ENCODE data around the gene EDEM2. TPM values are rescaled to one million over a fixed set of nuclear protein-coding genes. Genes with fewer than 3 reads are reported as not detected.
"Not testable (repeated sequence)": the region's sequence is repeated elsewhere in the genome, so short reads cannot be mapped to it uniquely, and the experiment has no call there.

The EDEM2 gene
- total RNA-seq, 1 donor from 2014 or later = 14.2 TPM

DNA sequence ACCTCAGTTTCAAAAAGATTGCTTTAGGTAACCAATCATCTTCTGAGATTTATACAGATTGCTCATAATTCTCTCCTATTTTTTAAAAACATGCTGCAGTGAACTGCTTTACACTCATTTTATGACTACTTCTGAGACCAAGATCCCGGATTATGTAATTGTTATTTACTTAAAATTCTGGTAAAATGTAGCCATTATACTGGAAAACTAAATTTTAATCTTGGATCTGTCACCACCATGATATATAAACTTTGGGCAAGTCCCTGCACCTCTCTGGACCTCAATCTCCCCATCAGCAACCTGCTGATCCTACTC, 24.3 kb upstream of the EDEM2 start:
- DNase-seq (ENCODE audit: low spot score) = no peak

DNA sequence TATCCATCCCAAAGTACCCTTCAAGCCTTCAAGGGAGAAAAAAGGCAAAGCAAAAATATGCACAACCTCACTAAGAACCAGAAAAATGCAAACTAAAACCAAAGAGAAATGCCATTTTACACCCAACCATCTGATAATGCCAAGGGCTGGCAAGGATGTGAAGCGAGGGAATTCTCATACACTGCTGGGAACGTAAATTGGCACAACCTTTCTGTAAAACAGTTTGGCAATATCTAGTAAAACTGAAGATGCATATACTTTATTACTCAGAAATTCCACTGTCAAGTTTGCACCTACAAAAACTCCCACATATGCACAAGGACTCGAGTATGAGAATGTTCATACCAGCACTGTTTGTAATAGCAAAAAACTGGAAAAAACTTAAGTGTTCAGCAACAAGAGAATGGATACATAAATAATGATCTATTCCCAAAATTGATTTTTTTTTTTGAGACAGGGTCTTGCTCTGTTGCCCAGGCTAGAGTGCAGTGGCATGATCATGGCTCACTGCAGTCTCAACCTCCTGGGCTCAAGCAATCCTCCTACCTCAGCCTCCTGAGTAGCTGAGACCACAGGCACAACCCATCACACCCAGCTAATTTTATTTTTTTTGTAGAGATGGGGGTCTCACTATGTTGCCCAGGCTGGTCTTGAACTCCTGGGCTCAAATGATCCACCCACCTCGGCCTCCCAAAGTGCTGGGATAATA, 21.7 kb upstream of the EDEM2 start:
- DNase-seq (ENCODE audit: low spot score) = not testable (repeated sequence)

DNA sequence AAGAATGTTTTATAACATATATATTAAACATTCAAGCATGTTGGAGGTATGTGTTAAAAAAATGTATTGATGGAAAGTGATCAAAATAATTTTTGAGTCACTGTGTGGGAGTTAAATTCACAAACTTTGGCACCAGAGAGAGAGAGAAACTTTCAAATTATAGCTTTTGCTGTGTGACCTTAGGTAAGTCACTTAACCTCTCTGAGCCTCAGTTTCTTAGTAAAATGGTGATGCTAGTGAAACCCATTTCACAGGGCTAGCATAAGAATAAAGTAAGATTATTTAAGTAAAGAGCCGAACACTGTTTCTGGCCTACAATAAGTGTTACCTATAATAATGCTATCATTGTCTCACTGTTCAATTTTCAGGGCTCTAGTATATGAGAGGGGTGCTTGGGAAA, 20.7 kb upstream of the EDEM2 start:
- no peak for DNase-seq (ENCODE audit: low spot score)

GRCh38 chr20:35166242-35166830, 19.2 kb upstream of the EDEM2 start:
- DNase-seq (ENCODE audit: low spot score) = peak; percentile 77

GRCh38 chr20:35165221-35166185, 18.4 kb upstream of the EDEM2 start:
- DNase-seq (ENCODE audit: low spot score) = no peak

- not testable (repeated sequence) for DNase-seq (ENCODE audit: low spot score)
These were observed 17.4 kb upstream of the EDEM2 start for GRCh38 chr20:35164531-35164930.

DNA sequence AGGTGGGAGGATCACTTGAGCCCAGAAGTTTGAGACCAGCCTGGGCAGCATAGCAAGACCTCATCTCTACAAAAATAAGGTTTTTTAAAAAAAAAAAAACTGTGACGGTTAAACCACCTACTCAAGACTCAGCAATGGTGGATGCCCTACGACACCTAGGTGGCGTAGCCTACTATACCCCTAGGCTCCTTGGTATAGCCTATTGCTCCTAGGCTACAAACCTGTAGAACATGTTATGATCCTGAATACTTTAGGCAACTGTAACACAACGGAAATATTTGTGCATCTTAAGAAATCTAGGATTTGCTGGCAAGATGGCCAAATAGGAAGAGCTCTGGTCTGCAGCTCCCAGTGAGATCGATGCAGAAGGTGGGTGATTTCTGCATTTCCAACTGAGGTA, 13.2 kb upstream of the EDEM2 start:
- not testable (repeated sequence) for DNase-seq (ENCODE audit: low spot score)

DNA sequence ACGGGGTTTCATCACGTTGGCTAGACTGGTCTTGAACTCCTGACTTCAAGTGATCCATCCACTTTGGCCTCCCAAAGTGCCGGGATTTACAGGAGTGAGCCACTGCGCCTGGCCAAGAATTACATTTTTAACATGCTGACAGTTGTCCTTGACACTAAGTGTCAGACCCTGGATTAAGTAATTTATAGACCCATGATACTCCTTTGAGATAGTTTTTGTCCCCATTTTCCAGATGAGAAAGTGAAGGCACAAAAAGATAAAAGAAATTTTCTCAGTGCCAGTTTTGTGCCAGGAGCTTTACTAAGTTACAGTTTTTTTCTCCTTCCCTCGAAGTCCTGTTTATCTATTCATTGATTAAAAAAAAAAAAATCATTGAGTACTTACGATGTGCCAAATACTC, 9.8 kb upstream of the EDEM2 start:
- DNase-seq (ENCODE audit: low spot score) = no peak

GRCh38 chr20:35155936-35156335, 8.8 kb upstream of the EDEM2 start:
- no peak for DNase-seq (ENCODE audit: low spot score)

- no peak for DNase-seq (ENCODE audit: low spot score)
These were observed 4.6 kb upstream of the EDEM2 start for GRCh38 chr20:35151736-35152135.

DNA sequence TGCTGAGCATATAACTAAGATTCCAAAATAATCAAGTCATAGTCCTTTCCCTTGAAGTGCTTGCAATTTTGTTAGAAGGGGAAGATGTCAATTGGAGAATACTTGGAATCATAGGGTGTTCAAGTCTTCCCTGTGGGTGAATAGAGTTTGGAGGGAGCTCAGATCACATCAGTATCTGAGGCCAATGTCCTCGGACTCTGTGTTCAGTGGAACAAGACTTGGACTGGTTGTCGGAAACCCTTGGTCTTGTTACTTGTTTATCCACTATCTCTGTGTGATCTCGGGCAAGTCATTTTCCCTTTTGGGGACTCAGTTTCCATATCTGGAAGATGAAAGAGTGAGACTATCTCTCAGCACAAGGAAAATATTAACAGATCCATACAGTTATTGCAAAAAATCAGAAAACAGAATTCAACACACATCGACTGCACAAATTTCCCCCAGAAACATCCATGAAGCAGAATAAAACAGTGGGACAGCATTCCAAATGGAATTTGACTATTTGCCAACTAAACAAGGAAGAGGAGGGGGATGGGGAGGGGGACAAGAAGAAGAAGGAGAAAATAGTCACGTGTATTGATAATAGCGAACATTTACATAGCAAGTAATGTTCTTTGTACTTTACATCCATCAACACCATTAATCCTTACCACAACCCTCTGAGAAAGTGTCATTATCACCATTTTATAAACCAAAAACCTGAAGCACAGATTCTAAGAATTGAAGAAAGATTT, 3.9 kb upstream of the EDEM2 start:
- no peak for DNase-seq (ENCODE audit: low spot score)

DNA sequence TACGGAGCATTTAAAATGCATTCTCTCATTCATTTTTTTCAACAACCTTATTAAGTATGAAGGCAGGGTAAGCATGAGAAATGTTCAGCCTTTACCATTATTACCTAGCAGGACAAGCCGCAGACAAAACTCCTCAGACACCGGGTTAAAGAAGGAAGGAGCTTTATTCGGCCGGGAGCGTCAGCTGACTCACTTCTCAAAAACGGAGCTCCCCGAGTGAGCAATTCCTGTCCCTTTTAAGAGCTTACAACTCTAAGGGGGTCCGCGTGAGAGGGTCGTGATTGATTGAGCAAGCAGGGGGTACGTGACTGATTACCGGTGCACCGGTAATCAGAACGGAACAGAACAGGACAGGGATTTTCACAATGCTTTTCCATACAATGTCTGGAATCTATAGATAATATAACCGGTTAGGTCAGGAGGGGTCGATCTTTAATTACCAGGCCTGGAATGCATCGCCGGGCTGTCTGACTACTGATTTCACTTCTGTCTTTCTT, 487 bp upstream of the EDEM2 start:
- DNase-seq (ENCODE audit: low spot score) = not testable (repeated sequence)

GRCh38 chr20:35146299-35146919, 727 bp downstream of the EDEM2 start:
- no peak for DNase-seq (ENCODE audit: low spot score)

- peak; percentile 47 for DNase-seq (ENCODE audit: low spot score)
These were observed 2.0 kb downstream of the EDEM2 start for GRCh38 chr20:35145141-35145564.

- DNase-seq (ENCODE audit: low spot score) = no peak
These were observed 2.4 kb downstream of the EDEM2 start for GRCh38 chr20:35144694-35145093.

DNA sequence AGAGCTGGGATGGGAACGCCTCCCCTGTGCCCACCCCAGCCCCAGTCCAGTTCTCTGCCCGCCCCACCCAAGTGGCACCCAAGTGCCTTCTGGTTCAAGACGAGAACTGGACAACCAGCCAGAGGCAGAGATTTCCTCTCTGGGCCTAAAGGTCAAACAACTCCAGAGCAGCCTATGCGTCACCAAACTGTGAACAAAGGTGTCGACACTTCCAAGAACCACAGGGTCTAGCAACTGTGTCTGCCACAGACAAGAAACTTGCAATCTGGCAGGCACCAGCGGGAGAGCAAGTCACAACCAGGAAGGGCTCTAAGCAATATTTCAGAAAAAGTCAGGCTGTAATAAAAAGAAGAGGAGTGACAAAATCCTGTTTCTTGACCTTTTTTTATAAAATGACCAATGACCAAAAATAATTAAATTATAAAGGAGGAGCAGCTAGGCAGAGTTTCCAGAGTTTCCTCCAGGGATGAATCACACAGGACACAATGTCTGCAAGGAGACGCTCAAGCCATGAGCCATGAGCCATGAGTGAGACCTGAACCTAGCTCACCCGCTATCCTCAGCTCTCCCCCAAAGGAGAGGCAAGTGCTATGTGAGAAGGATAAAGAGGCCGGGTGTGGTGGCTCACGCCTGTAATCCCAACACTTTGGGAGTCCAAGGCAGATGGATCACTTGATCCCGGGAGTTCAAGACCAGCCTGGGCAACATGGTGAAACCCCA, 11.1 kb downstream of the EDEM2 start:
- DNase-seq (ENCODE audit: low spot score) = no peak

DNA sequence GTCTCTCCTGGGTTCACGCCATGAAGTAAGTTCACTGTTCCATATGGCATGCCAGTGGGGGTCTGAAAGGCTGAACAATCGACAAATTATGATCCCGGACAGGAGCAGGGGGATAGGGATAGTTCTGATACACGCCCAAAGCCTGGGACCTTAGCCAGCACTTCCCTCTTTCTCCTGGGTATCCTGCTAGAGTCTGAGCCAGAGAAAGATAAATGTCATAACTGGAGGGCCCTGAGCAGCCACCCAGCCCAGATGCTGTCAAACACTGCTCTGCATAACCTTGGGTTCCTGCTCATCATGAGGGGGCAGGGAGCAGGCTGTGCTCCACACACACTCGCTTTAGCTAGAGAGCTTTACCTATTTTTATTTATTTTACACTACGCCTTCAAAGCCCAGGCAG, 12.3 kb downstream of the EDEM2 start:
- DNase-seq (ENCODE audit: low spot score) = no peak

DNA sequence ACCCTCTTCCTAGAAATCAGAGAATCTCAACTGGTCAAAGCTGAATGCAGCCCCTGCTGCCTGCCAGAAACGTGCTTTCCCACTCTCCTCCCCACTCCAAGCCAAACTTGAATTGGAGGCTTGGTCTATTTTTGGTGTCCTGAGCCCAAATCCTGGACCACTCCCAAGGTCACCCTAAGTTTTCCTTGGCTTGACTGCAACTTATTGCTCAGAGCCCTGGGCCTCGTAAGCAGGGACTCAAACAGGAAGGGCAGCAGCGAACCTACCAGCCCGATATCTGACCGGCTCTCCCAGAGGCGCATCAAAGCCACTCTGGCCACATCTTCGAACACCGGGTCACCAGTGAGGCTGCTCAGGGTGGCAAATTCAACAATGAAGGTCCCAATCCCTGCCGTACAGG, 12.7 kb downstream of the EDEM2 start:
- no peak for DNase-seq (ENCODE audit: low spot score)

- DNase-seq (ENCODE audit: low spot score) = no peak
These were observed 13.4 kb downstream of the EDEM2 start for GRCh38 chr20:35133735-35134134.

GRCh38 chr20:35133031-35133430, 14.1 kb downstream of the EDEM2 start:
- no peak for DNase-seq (ENCODE audit: low spot score)

- no peak for DNase-seq (ENCODE audit: low spot score)
These were observed 15.2 kb downstream of the EDEM2 start for GRCh38 chr20:35131934-35132333.
